Measurements from ENCODE around the gene MAP6D1. TPM values are rescaled to one million over a fixed set of nuclear protein-coding genes. Genes with fewer than 3 reads are reported as not detected.
A peak's percentile ranks its signal among the peaks of the same experiment; 100 is the strongest.

Gene MAP6D1
- total RNA-seq, 1 experiment from 2014 or later: 1.1 TPM

- TF ChIP-seq CTCF (IDR thresholded peaks at IDR 0.05; ENCODE audit: unreplicated experiment): no peak
- CTCF ChIA-PET: interaction anchor here (1.0 kb wide), 1 partner anchor 9 kb away, joined by 3 read pairs; no protein-coding TSS in a partner anchor
- DNase-seq (ENCODE audit: unreplicated experiment): no peak
- POLR2A ChIA-PET: no interaction called here
- BruUV-seq (replicated peaks): no TSS peak
- intact Hi-C loops (cut with micrococcal nuclease): no loop called here
- Mint-ChIP-seq H3K9me3 (ENCODE audit: unreplicated experiment) (no peaks in the 10 kb centered on the region), H3K4me3 (ENCODE audit: unreplicated experiment) (no peak overlapping the region), H3K36me3 (ENCODE audit: insufficient read depth, unreplicated experiment) (peaks cover 86% of the 10 kb centered on the region), H3K4me1 (ENCODE audit: insufficient read depth, unreplicated experiment) (no peaks in the 10 kb centered on the region), H3K27ac (ENCODE audit: low read depth, unreplicated experiment) (no peak overlapping the region), H3K27me3 (ENCODE audit: insufficient read depth, unreplicated experiment) (no peaks in the 10 kb centered on the region)
These were observed 49.6 kb downstream of the MAP6D1 start for GRCh38 chr3:183775781-183776180.

GRCh38 chr3:183774631-183775030 is 50.7 kb downstream of the MAP6D1 start:
- Mint-ChIP-seq H3K36me3 (ENCODE audit: insufficient read depth, unreplicated experiment) (peaks cover 78% of the 10 kb centered on the region), H3K27ac (ENCODE audit: low read depth, unreplicated experiment) (no peak overlapping the region), H3K9me3 (ENCODE audit: unreplicated experiment) (no peaks in the 10 kb centered on the region), H3K4me3 (ENCODE audit: unreplicated experiment) (no peak overlapping the region), H3K27me3 (ENCODE audit: insufficient read depth, unreplicated experiment) (no peaks in the 10 kb centered on the region), H3K4me1 (ENCODE audit: insufficient read depth, unreplicated experiment) (no peaks in the 10 kb centered on the region)
- no peak for DNase-seq (ENCODE audit: unreplicated experiment)
- ChIA-PET POLR2A (no interaction called here), CTCF (no interaction called here)
- intact Hi-C loops (cut with micrococcal nuclease): no loop called here
- BruUV-seq (replicated peaks): no TSS peak
- TF ChIP-seq CTCF (IDR thresholded peaks at IDR 0.05; ENCODE audit: unreplicated experiment): no peak

GRCh38 chr3:183769453-183769852 is 55.9 kb downstream of the MAP6D1 start:
- ChIA-PET POLR2A (no interaction called here), CTCF (no interaction called here)
- intact Hi-C loops (cut with micrococcal nuclease): loop anchor here (10.0 kb wide), 2 partner anchors 135 to 385 kb away; partner anchors contain the start of gene KLHL24
- Mint-ChIP-seq H3K27me3 (ENCODE audit: insufficient read depth, unreplicated experiment) (no peaks in the 10 kb centered on the region), H3K4me3 (ENCODE audit: unreplicated experiment) (no peak overlapping the region), H3K36me3 (ENCODE audit: insufficient read depth, unreplicated experiment) (peaks cover 52% of the 10 kb centered on the region), H3K27ac (ENCODE audit: low read depth, unreplicated experiment) (peak overlapping the region; percentile 31), H3K4me1 (ENCODE audit: insufficient read depth, unreplicated experiment) (peaks cover 16% of the 10 kb centered on the region), H3K9me3 (ENCODE audit: unreplicated experiment) (no peaks in the 10 kb centered on the region)
- no TSS peak for BruUV-seq (replicated peaks)
- DNase-seq (ENCODE audit: unreplicated experiment): no peak
- TF ChIP-seq CTCF (IDR thresholded peaks at IDR 0.05; ENCODE audit: unreplicated experiment): no peak

- no TSS peak for BruUV-seq (replicated peaks)
- peaks cover 16% of the 10 kb centered on the region for H3K4me1 Mint-ChIP-seq (ENCODE audit: insufficient read depth, unreplicated experiment)
- H3K27me3 Mint-ChIP-seq (ENCODE audit: insufficient read depth, unreplicated experiment): no peaks in the 10 kb centered on the region
- H3K9me3 Mint-ChIP-seq (ENCODE audit: unreplicated experiment): no peaks in the 10 kb centered on the region
- TF ChIP-seq CTCF (IDR thresholded peaks at IDR 0.05; ENCODE audit: unreplicated experiment): no peak
- peaks cover 47% of the 10 kb centered on the region for H3K36me3 Mint-ChIP-seq (ENCODE audit: insufficient read depth, unreplicated experiment)
- intact Hi-C loops (cut with micrococcal nuclease): loop anchor here (10.0 kb wide), 2 partner anchors 133 to 383 kb away; partner anchors contain the start of gene KLHL24
- no peak overlapping the region for H3K27ac Mint-ChIP-seq (ENCODE audit: low read depth, unreplicated experiment)
- ChIA-PET CTCF (interaction anchor here (0.8 to 2.1 kb wide), 5 partner anchors 13 to 301 kb away, joined by 4 to 11 read pairs (median 4); no protein-coding TSS in a partner anchor), POLR2A (no interaction called here)
- H3K4me3 Mint-ChIP-seq (ENCODE audit: unreplicated experiment): no peak overlapping the region
- DNase-seq (ENCODE audit: unreplicated experiment): no peak
These were observed 57.3 kb downstream of the MAP6D1 start for GRCh38 chr3:183768114-183768513.
